ENCODE results near the gene CLIP3.
"Not testable (repeated sequence)": the region's sequence is repeated elsewhere in the genome, so short reads cannot be mapped to it uniquely, and the experiment has no call there.

Gene CLIP3

GRCh38 chr19:35986111-35986510 lies 46.6 kb downstream of the CLIP3 start:
- Histone ChIP-seq H4K8ac (ENCODE audit: low read depth, low read length) (no peak overlapping the region), H2BK120ac (ENCODE audit: low read depth, low read length) (no peak overlapping the region), H2AFZ (ENCODE audit: low read length) (no peak overlapping the region), H3K18ac (ENCODE audit: low read length) (peak overlapping the region; percentile 85), H2BK5ac (ENCODE audit: low read length) (no peak overlapping the region), H2AK5ac (ENCODE audit: low read depth, low read length) (peak overlapping the region; percentile 4), H3K27ac (replicated peaks; ENCODE audit: low read length) (no peak overlapping the region), H3K4ac (ENCODE audit: low read length) (no peak overlapping the region), H3K14ac (ENCODE audit: low read length) (no peak overlapping the region), H3K9me3 (replicated peaks in 1 of 2; ENCODE audit: control insufficient read depth in 2 of 2, insufficient read depth in 1 of 2, low read depth in 1 of 2, low read length in 2 of 2) (peaks cover 0 to 2% of the 10 kb centered on the region in 2 donors), H3K4me3 (ENCODE audit: low read length in 2 of 2) (peak overlapping the region in 1 of 2 donors; percentile 63), H3K4me2 (ENCODE audit: insufficient read depth, low read length, poor library complexity, severe bottlenecking) (no peak overlapping the region), H3K79me1 (ENCODE audit: low read depth, low read length) (no peaks in the 10 kb centered on the region), H3K4me1 (ENCODE audit: control insufficient read depth in 2 of 2, insufficient read depth in 1 of 2, low read depth in 1 of 2, low read length in 2 of 2) (peaks cover 0 to 8% of the 10 kb centered on the region in 2 donors), H3K36me3 (replicated peaks in 1 of 2; ENCODE audit: control insufficient read depth in 2 of 2, insufficient read depth in 2 of 2, low read length in 2 of 2) (no peaks in the 10 kb centered on the region), H3K23ac (ENCODE audit: low read depth, low read length, poor library complexity) (peak overlapping the region; percentile 4), H2BK15ac (ENCODE audit: low read length) (no peak overlapping the region), H4K91ac (ENCODE audit: low read depth, low read length, poor library complexity) (no peak overlapping the region), H3K9ac (ENCODE audit: low read depth, low read length, poor library complexity) (no peak overlapping the region), H3K27me3 (ENCODE audit: control insufficient read depth in 3 of 3, insufficient read depth in 3 of 3, low read depth in 1 of 3, low read length in 3 of 3) (peaks cover 0 to 56% (median 21%) of the 10 kb centered on the region in 3 experiments), H2BK12ac (ENCODE audit: low read length) (no peak overlapping the region)
- no CpG with 5 or more reads among the region's 5 CpGs for WGBS, 2 donors (ENCODE audit: extremely low coverage in 2 of 2, insufficient read length in 2 of 2, insufficient replicate concordance in 1 of 2)
- no peak for DNase-seq (ENCODE audit: low spot score)

- H2BK12ac ChIP-seq (ENCODE audit: low read length) = no peak overlapping the region
- no peak for DNase-seq (ENCODE audit: low spot score)
- no peaks in the 10 kb centered on the region for H3K79me1 ChIP-seq (ENCODE audit: low read depth, low read length)
- H3K4ac ChIP-seq (ENCODE audit: low read length) = no peak overlapping the region
- H3K27ac ChIP-seq (replicated peaks; ENCODE audit: low read length) = no peak overlapping the region
- no peak overlapping the region for H2AFZ ChIP-seq (ENCODE audit: low read length)
- H2AK5ac ChIP-seq (ENCODE audit: low read depth, low read length) = no peak overlapping the region
- no peak overlapping the region for H4K91ac ChIP-seq (ENCODE audit: low read depth, low read length, poor library complexity)
- no peak overlapping the region for H4K8ac ChIP-seq (ENCODE audit: low read depth, low read length)
- peaks cover 0 to 38% (median 17%) of the 10 kb centered on the region in 3 experiments for H3K27me3 ChIP-seq (ENCODE audit: control insufficient read depth in 3 of 3, insufficient read depth in 3 of 3, low read depth in 1 of 3, low read length in 3 of 3)
- no peak overlapping the region for H3K14ac ChIP-seq (ENCODE audit: low read length)
- no peaks in the 10 kb centered on the region for H3K36me3 ChIP-seq (replicated peaks in 1 of 2; ENCODE audit: control insufficient read depth in 2 of 2, insufficient read depth in 2 of 2, low read length in 2 of 2)
- H3K9me3 ChIP-seq (replicated peaks in 1 of 2; ENCODE audit: control insufficient read depth in 2 of 2, insufficient read depth in 1 of 2, low read depth in 1 of 2, low read length in 2 of 2) = no peaks in the 10 kb centered on the region
- no peak overlapping the region for H3K9ac ChIP-seq (ENCODE audit: low read depth, low read length, poor library complexity)
- peak overlapping the region; percentile 60 for H3K23ac ChIP-seq (ENCODE audit: low read depth, low read length, poor library complexity)
- H3K18ac ChIP-seq (ENCODE audit: low read length) = peak overlapping the region; percentile 87
- H2BK120ac ChIP-seq (ENCODE audit: low read depth, low read length) = no peak overlapping the region
- H2BK15ac ChIP-seq (ENCODE audit: low read length) = no peak overlapping the region
- no peak overlapping the region for H3K4me3 ChIP-seq (ENCODE audit: low read length in 2 of 2)
- WGBS, 2 donors (ENCODE audit: extremely low coverage in 2 of 2, insufficient read length in 2 of 2, insufficient replicate concordance in 1 of 2) = no CpG with 5 or more reads among the region's 8 CpGs
- peak overlapping the region; percentile 60 for H2BK5ac ChIP-seq (ENCODE audit: low read length)
- H3K4me1 ChIP-seq (ENCODE audit: control insufficient read depth in 2 of 2, insufficient read depth in 1 of 2, low read depth in 1 of 2, low read length in 2 of 2) = peaks cover 0 to 8% of the 10 kb centered on the region in 2 donors
- no peak overlapping the region for H3K4me2 ChIP-seq (ENCODE audit: insufficient read depth, low read length, poor library complexity, severe bottlenecking)
These were observed 49.5 kb downstream of the CLIP3 start for GRCh38 chr19:35983177-35983576.

GRCh38 chr19:35980997-35981396 lies 51.7 kb downstream of the CLIP3 start:
- not testable (repeated sequence) for H2AFZ ChIP-seq (ENCODE audit: low read length); H4K8ac ChIP-seq (ENCODE audit: low read depth, low read length); H3K4ac ChIP-seq (ENCODE audit: low read length); DNase-seq (ENCODE audit: low spot score); H2BK15ac ChIP-seq (ENCODE audit: low read length); H3K9me3 ChIP-seq (replicated peaks in 1 of 2; ENCODE audit: control insufficient read depth in 2 of 2, insufficient read depth in 1 of 2, low read depth in 1 of 2, low read length in 2 of 2); H3K14ac ChIP-seq (ENCODE audit: low read length); H2BK5ac ChIP-seq (ENCODE audit: low read length); H3K27ac ChIP-seq (replicated peaks; ENCODE audit: low read length); H3K36me3 ChIP-seq (replicated peaks in 1 of 2; ENCODE audit: control insufficient read depth in 2 of 2, insufficient read depth in 2 of 2, low read length in 2 of 2); H3K79me1 ChIP-seq (ENCODE audit: low read depth, low read length); H3K9ac ChIP-seq (ENCODE audit: low read depth, low read length, poor library complexity); H3K4me1 ChIP-seq (ENCODE audit: control insufficient read depth in 2 of 2, insufficient read depth in 1 of 2, low read depth in 1 of 2, low read length in 2 of 2); H4K91ac ChIP-seq (ENCODE audit: low read depth, low read length, poor library complexity); H2BK12ac ChIP-seq (ENCODE audit: low read length); H2BK120ac ChIP-seq (ENCODE audit: low read depth, low read length); H3K4me2 ChIP-seq (ENCODE audit: insufficient read depth, low read length, poor library complexity, severe bottlenecking); H3K18ac ChIP-seq (ENCODE audit: low read length); H3K23ac ChIP-seq (ENCODE audit: low read depth, low read length, poor library complexity); H3K4me3 ChIP-seq (ENCODE audit: low read length in 2 of 2); H2AK5ac ChIP-seq (ENCODE audit: low read depth, low read length)
- peaks cover 0 to 20% (median 14%) of the 10 kb centered on the region in 3 experiments for H3K27me3 ChIP-seq (ENCODE audit: control insufficient read depth in 3 of 3, insufficient read depth in 3 of 3, low read depth in 1 of 3, low read length in 3 of 3)
- no CpG with 5 or more reads among the region's 4 CpGs for WGBS, 2 donors (ENCODE audit: extremely low coverage in 2 of 2, insufficient read length in 2 of 2, insufficient replicate concordance in 1 of 2)

GRCh38 chr19:35978832-35979365 lies 53.8 kb downstream of the CLIP3 start:
- no peak overlapping the region for H2AFZ ChIP-seq (ENCODE audit: low read length)

More at GRCh38 chr19:35978832-35979365, 53.8 kb downstream of the CLIP3 start:
- peak overlapping the region; percentile 93 for H3K23ac ChIP-seq (ENCODE audit: low read depth, low read length, poor library complexity)
- no peak overlapping the region for H2BK15ac ChIP-seq (ENCODE audit: low read length)
- H3K27ac ChIP-seq (replicated peaks; ENCODE audit: low read length) = no peak overlapping the region
- H2BK120ac ChIP-seq (ENCODE audit: low read depth, low read length) = no peak overlapping the region
- no peak overlapping the region for H2BK12ac ChIP-seq (ENCODE audit: low read length)
- no peak overlapping the region for H4K91ac ChIP-seq (ENCODE audit: low read depth, low read length, poor library complexity)
- no peak overlapping the region for H2AK5ac ChIP-seq (ENCODE audit: low read depth, low read length)
- H3K14ac ChIP-seq (ENCODE audit: low read length) = peak overlapping the region; percentile 90
- H3K4me1 ChIP-seq (ENCODE audit: control insufficient read depth in 2 of 2, insufficient read depth in 1 of 2, low read depth in 1 of 2, low read length in 2 of 2) = peaks cover 0 to 2% of the 10 kb centered on the region in 2 donors
- H3K36me3 ChIP-seq (replicated peaks in 1 of 2; ENCODE audit: control insufficient read depth in 2 of 2, insufficient read depth in 2 of 2, low read length in 2 of 2) = no peaks in the 10 kb centered on the region
- peak overlapping the region; percentile 51 for H3K18ac ChIP-seq (ENCODE audit: low read length)
- no peak overlapping the region for H2BK5ac ChIP-seq (ENCODE audit: low read length)
- peaks cover 0 to 9% (median 7%) of the 10 kb centered on the region in 3 experiments for H3K27me3 ChIP-seq (ENCODE audit: control insufficient read depth in 3 of 3, insufficient read depth in 3 of 3, low read depth in 1 of 3, low read length in 3 of 3)
- H4K8ac ChIP-seq (ENCODE audit: low read depth, low read length) = no peak overlapping the region
- no CpG with 5 or more reads among the region's 20 CpGs for WGBS, 2 donors (ENCODE audit: extremely low coverage in 2 of 2, insufficient read length in 2 of 2, insufficient replicate concordance in 1 of 2)
- peak overlapping the region in 1 of 2 donors; percentile 52 for H3K4me3 ChIP-seq (ENCODE audit: low read length in 2 of 2)
- no peak overlapping the region for H3K4me2 ChIP-seq (ENCODE audit: insufficient read depth, low read length, poor library complexity, severe bottlenecking)
- peaks cover under 1% of the 10 kb centered on the region for H3K79me1 ChIP-seq (ENCODE audit: low read depth, low read length)
- H3K9me3 ChIP-seq (replicated peaks in 1 of 2; ENCODE audit: control insufficient read depth in 2 of 2, insufficient read depth in 1 of 2, low read depth in 1 of 2, low read length in 2 of 2) = no peaks in the 10 kb centered on the region
- no peak overlapping the region for H3K9ac ChIP-seq (ENCODE audit: low read depth, low read length, poor library complexity)
- no peak overlapping the region for H3K4ac ChIP-seq (ENCODE audit: low read length)
- no peak for DNase-seq (ENCODE audit: low spot score)

Data from neuronal stem cell (in vitro differentiated cells).